GM12801 (cell line): Measurements from ENCODE around the gene SCAF4.

Experiments used
- TF ChIP-seq, protein P1 (sequence below): IDR thresholded peaks from one replicate; pipeline ENCODE4 v1.5.1; 2011; ENCODE audit warnings: control low read depth; ENCODE audit not compliant: insufficient read length; ENCODE audit errors: extremely low read depth

Gene SCAF4

DNA sequence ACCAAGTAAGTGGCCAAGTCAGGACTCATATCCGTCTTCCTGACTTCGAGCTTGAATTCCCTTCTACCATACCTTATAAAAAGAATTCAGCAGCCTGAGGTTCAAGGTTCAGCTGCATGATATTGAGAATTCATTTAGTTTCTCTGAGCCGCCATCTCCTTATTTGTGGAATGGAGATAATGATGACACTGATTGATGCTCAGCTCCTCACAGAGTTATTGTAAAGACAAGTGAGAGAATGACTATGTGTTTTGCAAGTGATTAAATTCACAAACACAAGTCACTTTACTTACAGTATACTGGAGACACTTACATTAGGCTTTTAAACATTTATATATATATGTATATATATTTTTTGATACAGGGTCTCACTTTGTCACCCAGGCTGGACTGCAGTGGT is 39.8 kb upstream of the SCAF4 start:
- TF ChIP-seq, protein P1, sequence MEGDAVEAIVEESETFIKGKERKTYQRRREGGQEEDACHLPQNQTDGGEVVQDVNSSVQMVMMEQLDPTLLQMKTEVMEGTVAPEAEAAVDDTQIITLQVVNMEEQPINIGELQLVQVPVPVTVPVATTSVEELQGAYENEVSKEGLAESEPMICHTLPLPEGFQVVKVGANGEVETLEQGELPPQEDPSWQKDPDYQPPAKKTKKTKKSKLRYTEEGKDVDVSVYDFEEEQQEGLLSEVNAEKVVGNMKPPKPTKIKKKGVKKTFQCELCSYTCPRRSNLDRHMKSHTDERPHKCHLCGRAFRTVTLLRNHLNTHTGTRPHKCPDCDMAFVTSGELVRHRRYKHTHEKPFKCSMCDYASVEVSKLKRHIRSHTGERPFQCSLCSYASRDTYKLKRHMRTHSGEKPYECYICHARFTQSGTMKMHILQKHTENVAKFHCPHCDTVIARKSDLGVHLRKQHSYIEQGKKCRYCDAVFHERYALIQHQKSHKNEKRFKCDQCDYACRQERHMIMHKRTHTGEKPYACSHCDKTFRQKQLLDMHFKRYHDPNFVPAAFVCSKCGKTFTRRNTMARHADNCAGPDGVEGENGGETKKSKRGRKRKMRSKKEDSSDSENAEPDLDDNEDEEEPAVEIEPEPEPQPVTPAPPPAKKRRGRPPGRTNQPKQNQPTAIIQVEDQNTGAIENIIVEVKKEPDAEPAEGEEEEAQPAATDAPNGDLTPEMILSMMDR: no peak

DNA sequence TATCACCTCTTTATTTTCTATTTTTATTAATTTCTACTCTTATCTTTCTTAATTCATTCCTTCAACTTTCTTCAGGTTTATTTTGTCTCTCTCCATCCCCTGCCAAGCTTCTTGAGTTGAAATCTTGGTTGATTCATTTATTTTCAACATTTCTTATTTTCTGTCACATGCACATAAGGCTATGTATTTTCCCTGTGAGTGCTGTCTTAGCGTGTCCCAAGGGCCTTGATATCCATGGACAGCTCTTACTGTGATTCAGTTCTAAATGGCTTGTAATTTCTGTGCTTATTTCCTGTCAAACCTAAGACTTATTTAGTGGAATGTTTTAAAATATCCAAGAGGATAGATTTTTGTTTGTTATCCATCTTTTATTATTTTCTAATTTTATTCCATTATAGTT is 36.8 kb upstream of the SCAF4 start:
- TF ChIP-seq, protein P1: no peak

DNA sequence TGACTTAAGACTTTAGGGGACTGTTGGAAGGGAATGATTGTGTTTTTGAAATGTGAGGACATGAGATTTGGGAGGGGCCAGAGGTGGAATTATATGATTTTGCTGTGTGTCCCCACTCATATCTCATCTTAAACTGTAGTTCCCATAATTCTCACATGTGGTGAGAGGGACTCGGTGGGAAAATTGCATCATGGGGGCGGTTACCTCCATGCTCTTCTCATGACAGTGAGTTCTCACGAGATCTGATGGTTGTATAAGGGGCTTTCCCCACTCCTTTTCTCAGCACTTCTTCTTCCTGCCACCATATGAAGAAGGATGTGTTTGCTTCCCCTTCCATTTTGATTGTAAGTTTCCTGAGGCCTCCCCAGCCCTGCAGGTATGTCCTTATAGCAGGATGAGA is 35.0 kb upstream of the SCAF4 start:
- TF ChIP-seq, protein P1: no peak

DNA sequence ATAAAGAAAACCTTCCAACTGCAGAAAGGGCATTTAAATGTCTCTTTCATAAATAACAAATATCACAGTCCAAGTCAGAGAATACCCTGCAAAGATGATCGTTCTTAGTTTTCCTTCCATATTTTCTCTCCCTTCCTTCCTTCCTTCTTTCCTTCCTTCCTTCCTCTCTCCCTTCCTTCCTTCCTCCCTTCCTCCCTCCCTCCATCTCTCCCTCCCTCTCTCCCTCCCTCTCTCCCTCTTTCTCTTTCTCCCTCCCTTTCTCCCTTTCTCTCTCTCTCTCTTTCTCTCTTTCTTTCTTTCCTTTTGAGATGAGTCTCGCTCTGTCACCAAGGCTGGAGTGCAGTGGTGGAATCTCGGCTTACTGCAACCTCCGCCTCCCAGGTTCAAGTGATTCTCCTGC is 29.0 kb upstream of the SCAF4 start:
- TF ChIP-seq, protein P1: no peak

DNA sequence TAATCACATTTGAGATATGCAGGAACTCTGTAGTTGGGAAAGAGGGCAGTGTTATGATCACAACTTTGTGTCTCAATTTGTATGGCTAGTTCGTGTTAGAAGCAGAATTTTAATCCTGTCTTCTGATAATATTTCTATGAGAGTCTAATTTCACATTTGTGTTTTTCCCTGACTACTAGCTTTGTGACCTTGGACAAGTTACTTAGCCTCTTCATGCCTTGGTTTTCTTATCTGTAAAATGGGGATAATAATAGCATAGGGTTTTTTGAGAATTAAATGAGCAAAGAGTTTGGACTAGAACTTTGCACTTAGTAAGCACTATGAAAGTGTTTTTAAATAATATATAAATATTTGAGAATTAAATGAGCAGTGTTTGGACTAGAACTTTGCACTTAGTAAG is 24.9 kb upstream of the SCAF4 start:
- TF ChIP-seq, protein P1: no peak

DNA sequence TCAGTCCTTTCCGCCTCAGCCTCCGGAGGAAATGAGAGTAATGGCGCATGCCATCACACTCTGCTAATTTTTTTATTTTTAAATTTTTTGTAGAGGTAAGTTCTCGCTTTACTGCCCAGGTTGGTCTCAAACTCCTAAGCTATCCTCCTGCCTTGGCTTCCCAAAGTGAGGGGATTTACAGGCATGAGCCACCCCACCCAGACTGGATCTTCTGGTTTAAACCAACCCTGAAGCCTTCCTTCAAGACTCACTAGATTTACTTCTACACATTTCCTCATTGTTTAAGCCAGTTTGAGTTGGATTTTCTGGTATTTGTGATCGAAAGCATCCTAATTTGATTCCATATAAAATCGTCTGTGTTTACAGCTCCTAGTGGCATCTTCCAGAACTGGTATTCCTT is 23.1 kb upstream of the SCAF4 start:
- TF ChIP-seq, protein P1: no peak

DNA sequence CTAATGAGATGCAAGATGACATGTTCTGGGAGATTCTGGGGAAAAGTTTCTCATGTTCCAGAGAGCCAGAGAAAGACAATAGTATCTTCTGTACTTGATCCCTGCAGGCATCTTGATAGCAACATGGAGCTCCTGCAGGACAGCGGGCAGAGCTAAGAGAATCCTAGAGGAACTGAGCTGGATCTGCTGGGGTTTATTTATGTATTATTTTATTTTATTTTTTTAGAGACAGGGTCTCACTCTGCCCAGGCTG is 22.7 kb upstream of the SCAF4 start:
- TF ChIP-seq, protein P1: no peak
